Endothelial cell of umbilical vein (primary cell): ENCODE measurements around the gene C5orf58. TPM values are rescaled to one million over a fixed set of nuclear protein-coding genes. Genes with fewer than 3 reads are reported as not detected.

Experiments used
- BruUV-seq: library from RNA; stranded (reverse); fragments of 400-500 nt; replicated peaks from 2 replicates; lab custom pipeline; 2021; lab: Mats Ljungman, UMichigan
- CTCF ChIA-PET: fragments of 300-600, 350-600 bp; sonication (Branson Sonifier 250); formaldehyde crosslinking; loops from one replicate; lab custom pipeline; 2021; ENCODE audit warnings: antibody characterized with exemption, inconsistent platforms; lab: Charles Lee
- POLR2A ChIA-PET: fragments of 300-600, 350-600 bp; sonication (Branson Sonifier 250); formaldehyde crosslinking; loops from one replicate; lab custom pipeline; 2021; ENCODE audit warnings: antibody characterized with exemption, inconsistent platforms; lab: Charles Lee
- DNase-seq: peaks from one replicate; pipeline ENCODE4 v3.0.0-alpha.2; 2011; ENCODE audit warnings: low read depth, low spot score
- FAIRE-seq: peaks from 2 replicates; lab custom pipeline; 2011; peaks lifted over from hg19 to GRCh38; lab: Jason Lieb, UNC
- H2AFZ ChIP-seq: 2 replicates; pipeline ENCODE4 v1.6.0; 2012; ENCODE audit warnings: low read depth, low read length, control low read depth, inconsistent platforms
- H3K27ac ChIP-seq: 2 replicates; pipeline ENCODE4 v1.5.1; 2011; ENCODE audit warnings: low read depth, mild to moderate bottlenecking, control low read depth, low read length, moderate library complexity; ENCODE audit not compliant: insufficient read depth
- H3K27me3 ChIP-seq, 2 experiments: 2 replicates each; pipeline versions ENCODE4 v1.6.0 to v1.6.1; 2011; ENCODE audit warnings: low read length in 2 of 2, mixed read lengths in 1 of 2; ENCODE audit not compliant: control insufficient read depth in 2 of 2, insufficient read depth in 2 of 2
- H3K36me3 ChIP-seq, 2 experiments: 2 replicates in 1 of 2; 3 replicates in 1 of 2; pipeline ENCODE4 v1.5.1; 2011; ENCODE audit warnings: low read length in 2 of 2, mild to moderate bottlenecking in 1 of 2, moderate library complexity in 1 of 2; ENCODE audit not compliant: control insufficient read depth in 2 of 2, insufficient read depth in 2 of 2; ENCODE audit errors: extremely low read depth in 1 of 2
- H3K4me1 ChIP-seq: 3 replicates; pipeline ENCODE4 v1.5.1; 2011; ENCODE audit warnings: mild to moderate bottlenecking, low read length; ENCODE audit not compliant: control insufficient read depth, insufficient read depth; ENCODE audit errors: extremely low read depth
- H3K4me2 ChIP-seq: 2 replicates; pipeline ENCODE4 v1.6.1; 2011; ENCODE audit warnings: low read length, control low read depth, mixed read lengths; ENCODE audit not compliant: insufficient read depth
- H3K4me3 ChIP-seq, 3 experiments: fragments of 200-600 bp in 1 of 3; sonication (generic), shearing (Covaris generic) in 1 of 3; replicated peaks in 1 of 3; 2 replicates each; pipeline ENCODE4 v1.5.1; 2011 to 2016; ENCODE audit warnings: control low read depth in 3 of 3, low read length in 3 of 3, mild to moderate bottlenecking in 2 of 3, inconsistent platforms in 1 of 3, low read depth in 1 of 3, moderate library complexity in 1 of 3; ENCODE audit not compliant: insufficient read depth in 1 of 3
- H3K79me2 ChIP-seq: 2 replicates; pipeline ENCODE4 v1.6.0; 2012; ENCODE audit warnings: low read length, inconsistent platforms; ENCODE audit not compliant: control insufficient read depth, insufficient read depth
- H3K9ac ChIP-seq: replicated peaks from 2 replicates; pipeline ENCODE3; 2011; ENCODE audit warnings: low read length, control low read depth; ENCODE audit not compliant: insufficient read depth; ENCODE audit errors: extremely low read depth
- H3K9me1 ChIP-seq: replicated peaks from 3 replicates; pipeline ENCODE4 v1.6.0; 2011; ENCODE audit warnings: mild to moderate bottlenecking, low read length; ENCODE audit not compliant: control insufficient read depth, insufficient read depth; ENCODE audit errors: extremely low read depth
- H3K9me3 ChIP-seq: replicated peaks from 2 replicates; pipeline ENCODE4 v1.5.1; 2012; ENCODE audit warnings: low read length, inconsistent platforms; ENCODE audit not compliant: control insufficient read depth, insufficient read depth
- H4K20me1 ChIP-seq: replicated peaks from 2 replicates; pipeline ENCODE3; 2011; ENCODE audit warnings: mild to moderate bottlenecking, low read length; ENCODE audit not compliant: control insufficient read depth, insufficient read depth; ENCODE audit errors: extremely low read depth
- EZH2 ChIP-seq: IDR thresholded peaks from 2 replicates; pipeline ENCODE4 v1.6.1; 2012; ENCODE audit warnings: borderline replicate concordance, low read depth, mild to moderate bottlenecking, moderate library complexity, low read length, inconsistent platforms; ENCODE audit not compliant: severe bottlenecking
- FOS ChIP-seq: IDR thresholded peaks from 2 replicates; pipeline ENCODE4 v1.6.1; 2011; ENCODE audit warnings: mild to moderate bottlenecking, low read length, moderate library complexity, borderline replicate concordance; ENCODE audit not compliant: insufficient read depth
- GATA2 ChIP-seq: IDR thresholded peaks from 2 replicates; pipeline ENCODE4 v1.7.0; 2011; ENCODE audit warnings: low read depth, mild to moderate bottlenecking, moderate library complexity, mixed read lengths, low read length; ENCODE audit not compliant: insufficient read length, insufficient read depth
- JUN ChIP-seq: IDR thresholded peaks from 2 replicates; pipeline ENCODE4 v1.6.1; 2011; ENCODE audit warnings: borderline replicate concordance, low read depth; ENCODE audit not compliant: insufficient read length, insufficient read depth
- MYC ChIP-seq: IDR thresholded peaks from one replicate; pipeline ENCODE4 v1.6.1; 2011; ENCODE audit warnings: mild to moderate bottlenecking, low read depth, low read length
- POLR2A ChIP-seq: IDR thresholded peaks from 2 replicates; pipeline ENCODE4 v1.6.1; 2012; ENCODE audit warnings: low read depth, mild to moderate bottlenecking, control low read depth, low read length
- POLR2AphosphoS5 ChIP-seq: IDR thresholded peaks from 2 replicates; pipeline ENCODE4 v1.6.1; 2012; ENCODE audit warnings: low read depth, mild to moderate bottlenecking, control low read depth, low read length, moderate library complexity; ENCODE audit not compliant: insufficient read depth
- dilution Hi-C: fragments of 300-500 bp; cut with MboI; formaldehyde crosslinking; loops from one replicate; pipeline ENCODE4 v1.15.0; 2019; ENCODE audit warnings: low sequenced_read_pairs; ENCODE audit not compliant: extremely low pct_ligation_motif_present
- intact Hi-C: fragments of 100-400 bp; cut with micrococcal nuclease; formaldehyde crosslinking; loops from one replicate; pipeline ENCODE4 v1.10.0; 2022
- polyA plus RNA-seq, 4 experiments: library from polyadenylated mRNA; depleted of rRNA in 3 of 4; stranded (reverse) in 3 of 4; unstranded in 1 of 4; fragments of >200 nt; gene quantifications; 2 replicates each; pipeline versions ENCODE4 v1.2.1 to v1.2.3, GENCODE V29; 2011 to 2012; ENCODE audit warnings: missing spikeins in 1 of 4
- total RNA-seq: library from RNA; stranded (reverse); gene quantifications from 2 replicates; pipeline ENCODE4 v1.2.3, GENCODE V29; 2021
- TF ChIP-seq, protein P1 (sequence below), 2 donors: IDR thresholded peaks; 1 replicate in 1 of 2; 2 replicates in 1 of 2; pipeline ENCODE4 v1.5.1; 2011; ENCODE audit warnings: low read length in 2 of 2, mild to moderate bottlenecking in 2 of 2, moderate library complexity in 2 of 2, control low read depth in 1 of 2, inconsistent platforms in 1 of 2, low read depth in 1 of 2; ENCODE audit not compliant: insufficient read depth in 1 of 2; ENCODE audit errors: extremely low read depth in 1 of 2
- TF ChIP-seq, protein P2 (sequence below): IDR thresholded peaks from 2 replicates; pipeline ENCODE4 v1.6.1; 2011; ENCODE audit not compliant: insufficient read depth, insufficient read length

Gene C5orf58
- total and polyA plus RNA-seq, 2 donors (not counting 3 experiments of a cell fraction or from before 2014, with no cell fraction given) = not detected

DNA sequence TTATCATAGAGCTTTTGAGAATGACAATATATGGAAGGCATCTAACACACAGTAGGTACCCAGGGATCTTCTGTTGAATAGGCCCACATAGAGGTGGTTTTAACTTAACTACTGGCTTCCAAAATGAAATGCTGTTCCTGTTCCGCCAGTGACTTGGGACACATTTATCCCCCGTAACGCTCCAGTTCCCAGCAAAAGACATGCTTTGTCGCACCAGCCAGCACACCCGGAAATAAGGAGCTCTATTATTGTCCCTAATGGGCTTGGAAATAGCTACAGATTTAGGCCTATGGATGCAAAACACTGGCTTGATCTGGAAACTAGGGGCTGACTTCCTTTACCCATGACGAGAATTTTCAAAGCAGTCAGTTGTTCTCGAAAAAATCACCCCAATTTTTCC, 45.9 kb upstream of the C5orf58 start:
- no peak overlapping the region for H3K27ac ChIP-seq

More for the DNA sequence above, 45.9 kb upstream of the C5orf58 start:
- ChIA-PET POLR2A (no interaction called here), CTCF (interaction anchor here (1.2 to 11.4 kb wide), 2 partner anchors 30 to 86 kb away, joined by 3 to 252 read pairs; no protein-coding TSS in a partner anchor)
- TF ChIP-seq MYC (no peak), POLR2AphosphoS5 (no peak), GATA2 (no peak), JUN (no peak), FOS (no peak), EZH2 (no peak), POLR2A (no peak)
- TF ChIP-seq, protein P1, sequence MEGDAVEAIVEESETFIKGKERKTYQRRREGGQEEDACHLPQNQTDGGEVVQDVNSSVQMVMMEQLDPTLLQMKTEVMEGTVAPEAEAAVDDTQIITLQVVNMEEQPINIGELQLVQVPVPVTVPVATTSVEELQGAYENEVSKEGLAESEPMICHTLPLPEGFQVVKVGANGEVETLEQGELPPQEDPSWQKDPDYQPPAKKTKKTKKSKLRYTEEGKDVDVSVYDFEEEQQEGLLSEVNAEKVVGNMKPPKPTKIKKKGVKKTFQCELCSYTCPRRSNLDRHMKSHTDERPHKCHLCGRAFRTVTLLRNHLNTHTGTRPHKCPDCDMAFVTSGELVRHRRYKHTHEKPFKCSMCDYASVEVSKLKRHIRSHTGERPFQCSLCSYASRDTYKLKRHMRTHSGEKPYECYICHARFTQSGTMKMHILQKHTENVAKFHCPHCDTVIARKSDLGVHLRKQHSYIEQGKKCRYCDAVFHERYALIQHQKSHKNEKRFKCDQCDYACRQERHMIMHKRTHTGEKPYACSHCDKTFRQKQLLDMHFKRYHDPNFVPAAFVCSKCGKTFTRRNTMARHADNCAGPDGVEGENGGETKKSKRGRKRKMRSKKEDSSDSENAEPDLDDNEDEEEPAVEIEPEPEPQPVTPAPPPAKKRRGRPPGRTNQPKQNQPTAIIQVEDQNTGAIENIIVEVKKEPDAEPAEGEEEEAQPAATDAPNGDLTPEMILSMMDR (IDR thresholded peaks at IDR 0.05; ENCODE audit: extremely low read depth in 1 of 2, insufficient read depth in 1 of 2, low read depth in 1 of 2, low read length in 2 of 2) = no peak
- TF ChIP-seq, protein P2, sequence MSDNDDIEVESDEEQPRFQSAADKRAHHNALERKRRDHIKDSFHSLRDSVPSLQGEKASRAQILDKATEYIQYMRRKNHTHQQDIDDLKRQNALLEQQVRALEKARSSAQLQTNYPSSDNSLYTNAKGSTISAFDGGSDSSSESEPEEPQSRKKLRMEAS = no peak
- FAIRE-seq (no peak), DNase-seq (no peak)
- intact Hi-C loops (no loop called here), dilution Hi-C loops (loop anchor here (25.0 kb wide), 1 partner anchor 100 kb away; no protein-coding TSS in a partner anchor)
- Histone ChIP-seq H3K4me1 (no peaks in the 10 kb centered on the region), H2AFZ (no peak overlapping the region), H3K79me2 (no peaks in the 10 kb centered on the region), H3K4me3 (no peak overlapping the region), H3K9me1 (no peaks in the 10 kb centered on the region), H3K27me3 (peaks cover 0 to 3% of the 10 kb centered on the region in 2 experiments), H3K9me3 (no peaks in the 10 kb centered on the region), H3K4me2 (no peak overlapping the region), H3K9ac (no peak overlapping the region), H3K36me3 (no peaks in the 10 kb centered on the region), H4K20me1 (no peaks in the 10 kb centered on the region)
- BruUV-seq = no TSS peak
